Measurements from ENCODE around the gene PLEK. TPM values are rescaled to one million over a fixed set of nuclear protein-coding genes. Genes with fewer than 3 reads are reported as not detected.

Gene PLEK
- total and polyA plus RNA-seq, 10 of the 15 experiments (the other 5 are each of a cell fraction or from before 2014, with no cell fraction given) = 229 to 804 (median 362) TPM

DNA sequence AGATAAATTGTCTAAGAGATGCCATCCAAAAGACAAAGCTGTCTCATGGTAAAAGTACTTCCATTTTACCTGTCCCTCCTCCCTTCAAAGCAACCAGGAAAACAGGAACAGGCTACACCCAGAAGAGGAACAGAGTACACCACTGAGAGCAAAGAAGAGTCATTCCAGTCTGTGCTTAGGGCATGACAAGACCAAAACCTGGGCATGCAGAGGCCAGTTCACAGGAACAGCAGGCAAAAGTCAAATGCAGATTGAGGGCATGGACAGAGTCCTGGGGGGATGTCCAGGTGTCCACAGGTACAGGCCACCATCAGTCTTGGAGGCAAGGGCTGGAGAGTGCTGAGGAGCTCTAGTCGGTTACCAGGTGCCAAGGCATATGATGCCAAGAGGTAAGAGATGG is 23.7 kb downstream of the PLEK start (continued):
- TF ChIP-seq, protein P1, sequence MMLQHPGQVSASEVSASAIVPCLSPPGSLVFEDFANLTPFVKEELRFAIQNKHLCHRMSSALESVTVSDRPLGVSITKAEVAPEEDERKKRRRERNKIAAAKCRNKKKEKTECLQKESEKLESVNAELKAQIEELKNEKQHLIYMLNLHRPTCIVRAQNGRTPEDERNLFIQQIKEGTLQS (IDR thresholded peaks at IDR 0.05; ENCODE audit: borderline replicate concordance, extremely low read depth, low read depth, low read length) = no peak
- TF ChIP-seq SIN3A (IDR thresholded peaks at IDR 0.05; ENCODE audit: low read depth, low read length) (no peak), ETV6 (conservative IDR thresholded peaks at IDR 0.05 in 1 of 2, IDR thresholded peaks at IDR 0.05 in 1 of 2; ENCODE audit: borderline replicate concordance in 1 of 2, low read depth in 1 of 2) (peak in 1 of 2 experiments; percentile 80; a peak in 2 of 4 replicates), SREBF1 (IDR thresholded peaks at IDR 0.05; ENCODE audit: low read length) (no peak), ATF7 (IDR thresholded peaks at IDR 0.05; ENCODE audit: low read depth) (no peak), EED (IDR thresholded peaks at IDR 0.05; ENCODE audit: low read depth) (peak; percentile 86), IKZF2 (IDR thresholded peaks at IDR 0.05) (peak; percentile 77 to 82), KLF5 (IDR thresholded peaks at IDR 0.05; ENCODE audit: partially characterized antibody) (no peak), ZNF207 (IDR thresholded peaks at IDR 0.05; ENCODE audit: borderline replicate concordance) (no peak), JUNB (IDR thresholded peaks at IDR 0.05) (peak; percentile 62), KAT2A (conservative IDR thresholded peaks at IDR 0.05; ENCODE audit: control insufficient read depth, low read depth, low read length) (no peak), JUND (IDR thresholded peaks at IDR 0.05; ENCODE audit: low read depth, low read length) (no peak), ZZZ3 (IDR thresholded peaks at IDR 0.05; ENCODE audit: control insufficient read depth, insufficient read length, low read depth) (no peak), RUNX3 (IDR thresholded peaks at IDR 0.05; ENCODE audit: low read length) (peak; percentile 62; the same call in 1 of the 2 replicates)
- TF ChIP-seq, protein P2, sequence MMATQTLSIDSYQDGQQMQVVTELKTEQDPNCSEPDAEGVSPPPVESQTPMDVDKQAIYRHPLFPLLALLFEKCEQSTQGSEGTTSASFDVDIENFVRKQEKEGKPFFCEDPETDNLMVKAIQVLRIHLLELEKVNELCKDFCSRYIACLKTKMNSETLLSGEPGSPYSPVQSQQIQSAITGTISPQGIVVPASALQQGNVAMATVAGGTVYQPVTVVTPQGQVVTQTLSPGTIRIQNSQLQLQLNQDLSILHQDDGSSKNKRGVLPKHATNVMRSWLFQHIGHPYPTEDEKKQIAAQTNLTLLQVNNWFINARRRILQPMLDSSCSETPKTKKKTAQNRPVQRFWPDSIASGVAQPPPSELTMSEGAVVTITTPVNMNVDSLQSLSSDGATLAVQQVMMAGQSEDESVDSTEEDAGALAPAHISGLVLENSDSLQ (IDR thresholded peaks at IDR 0.05) = no peak
- TF ChIP-seq, protein P3, sequence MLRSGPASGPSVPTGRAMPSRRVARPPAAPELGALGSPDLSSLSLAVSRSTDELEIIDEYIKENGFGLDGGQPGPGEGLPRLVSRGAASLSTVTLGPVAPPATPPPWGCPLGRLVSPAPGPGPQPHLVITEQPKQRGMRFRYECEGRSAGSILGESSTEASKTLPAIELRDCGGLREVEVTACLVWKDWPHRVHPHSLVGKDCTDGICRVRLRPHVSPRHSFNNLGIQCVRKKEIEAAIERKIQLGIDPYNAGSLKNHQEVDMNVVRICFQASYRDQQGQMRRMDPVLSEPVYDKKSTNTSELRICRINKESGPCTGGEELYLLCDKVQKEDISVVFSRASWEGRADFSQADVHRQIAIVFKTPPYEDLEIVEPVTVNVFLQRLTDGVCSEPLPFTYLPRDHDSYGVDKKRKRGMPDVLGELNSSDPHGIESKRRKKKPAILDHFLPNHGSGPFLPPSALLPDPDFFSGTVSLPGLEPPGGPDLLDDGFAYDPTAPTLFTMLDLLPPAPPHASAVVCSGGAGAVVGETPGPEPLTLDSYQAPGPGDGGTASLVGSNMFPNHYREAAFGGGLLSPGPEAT (IDR thresholded peaks at IDR 0.05; ENCODE audit: low read depth) = no peak
- TF ChIP-seq, protein P4, sequence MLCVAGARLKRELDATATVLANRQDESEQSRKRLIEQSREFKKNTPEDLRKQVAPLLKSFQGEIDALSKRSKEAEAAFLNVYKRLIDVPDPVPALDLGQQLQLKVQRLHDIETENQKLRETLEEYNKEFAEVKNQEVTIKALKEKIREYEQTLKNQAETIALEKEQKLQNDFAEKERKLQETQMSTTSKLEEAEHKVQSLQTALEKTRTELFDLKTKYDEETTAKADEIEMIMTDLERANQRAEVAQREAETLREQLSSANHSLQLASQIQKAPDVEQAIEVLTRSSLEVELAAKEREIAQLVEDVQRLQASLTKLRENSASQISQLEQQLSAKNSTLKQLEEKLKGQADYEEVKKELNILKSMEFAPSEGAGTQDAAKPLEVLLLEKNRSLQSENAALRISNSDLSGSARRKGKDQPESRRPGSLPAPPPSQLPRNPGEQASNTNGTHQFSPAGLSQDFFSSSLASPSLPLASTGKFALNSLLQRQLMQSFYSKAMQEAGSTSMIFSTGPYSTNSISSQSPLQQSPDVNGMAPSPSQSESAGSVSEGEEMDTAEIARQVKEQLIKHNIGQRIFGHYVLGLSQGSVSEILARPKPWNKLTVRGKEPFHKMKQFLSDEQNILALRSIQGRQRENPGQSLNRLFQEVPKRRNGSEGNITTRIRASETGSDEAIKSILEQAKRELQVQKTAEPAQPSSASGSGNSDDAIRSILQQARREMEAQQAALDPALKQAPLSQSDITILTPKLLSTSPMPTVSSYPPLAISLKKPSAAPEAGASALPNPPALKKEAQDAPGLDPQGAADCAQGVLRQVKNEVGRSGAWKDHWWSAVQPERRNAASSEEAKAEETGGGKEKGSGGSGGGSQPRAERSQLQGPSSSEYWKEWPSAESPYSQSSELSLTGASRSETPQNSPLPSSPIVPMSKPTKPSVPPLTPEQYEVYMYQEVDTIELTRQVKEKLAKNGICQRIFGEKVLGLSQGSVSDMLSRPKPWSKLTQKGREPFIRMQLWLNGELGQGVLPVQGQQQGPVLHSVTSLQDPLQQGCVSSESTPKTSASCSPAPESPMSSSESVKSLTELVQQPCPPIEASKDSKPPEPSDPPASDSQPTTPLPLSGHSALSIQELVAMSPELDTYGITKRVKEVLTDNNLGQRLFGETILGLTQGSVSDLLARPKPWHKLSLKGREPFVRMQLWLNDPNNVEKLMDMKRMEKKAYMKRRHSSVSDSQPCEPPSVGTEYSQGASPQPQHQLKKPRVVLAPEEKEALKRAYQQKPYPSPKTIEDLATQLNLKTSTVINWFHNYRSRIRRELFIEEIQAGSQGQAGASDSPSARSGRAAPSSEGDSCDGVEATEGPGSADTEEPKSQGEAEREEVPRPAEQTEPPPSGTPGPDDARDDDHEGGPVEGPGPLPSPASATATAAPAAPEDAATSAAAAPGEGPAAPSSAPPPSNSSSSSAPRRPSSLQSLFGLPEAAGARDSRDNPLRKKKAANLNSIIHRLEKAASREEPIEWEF (IDR thresholded peaks at IDR 0.05; ENCODE audit: insufficient replicate concordance, low read depth, low read length) = no peak
- TF ChIP-seq, protein P5, sequence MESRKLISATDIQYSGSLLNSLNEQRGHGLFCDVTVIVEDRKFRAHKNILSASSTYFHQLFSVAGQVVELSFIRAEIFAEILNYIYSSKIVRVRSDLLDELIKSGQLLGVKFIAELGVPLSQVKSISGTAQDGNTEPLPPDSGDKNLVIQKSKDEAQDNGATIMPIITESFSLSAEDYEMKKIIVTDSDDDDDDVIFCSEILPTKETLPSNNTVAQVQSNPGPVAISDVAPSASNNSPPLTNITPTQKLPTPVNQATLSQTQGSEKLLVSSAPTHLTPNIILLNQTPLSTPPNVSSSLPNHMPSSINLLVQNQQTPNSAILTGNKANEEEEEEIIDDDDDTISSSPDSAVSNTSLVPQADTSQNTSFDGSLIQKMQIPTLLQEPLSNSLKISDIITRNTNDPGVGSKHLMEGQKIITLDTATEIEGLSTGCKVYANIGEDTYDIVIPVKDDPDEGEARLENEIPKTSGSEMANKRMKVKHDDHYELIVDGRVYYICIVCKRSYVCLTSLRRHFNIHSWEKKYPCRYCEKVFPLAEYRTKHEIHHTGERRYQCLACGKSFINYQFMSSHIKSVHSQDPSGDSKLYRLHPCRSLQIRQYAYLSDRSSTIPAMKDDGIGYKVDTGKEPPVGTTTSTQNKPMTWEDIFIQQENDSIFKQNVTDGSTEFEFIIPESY (IDR thresholded peaks at IDR 0.05) = no peak
- TF ChIP-seq, protein P6, sequence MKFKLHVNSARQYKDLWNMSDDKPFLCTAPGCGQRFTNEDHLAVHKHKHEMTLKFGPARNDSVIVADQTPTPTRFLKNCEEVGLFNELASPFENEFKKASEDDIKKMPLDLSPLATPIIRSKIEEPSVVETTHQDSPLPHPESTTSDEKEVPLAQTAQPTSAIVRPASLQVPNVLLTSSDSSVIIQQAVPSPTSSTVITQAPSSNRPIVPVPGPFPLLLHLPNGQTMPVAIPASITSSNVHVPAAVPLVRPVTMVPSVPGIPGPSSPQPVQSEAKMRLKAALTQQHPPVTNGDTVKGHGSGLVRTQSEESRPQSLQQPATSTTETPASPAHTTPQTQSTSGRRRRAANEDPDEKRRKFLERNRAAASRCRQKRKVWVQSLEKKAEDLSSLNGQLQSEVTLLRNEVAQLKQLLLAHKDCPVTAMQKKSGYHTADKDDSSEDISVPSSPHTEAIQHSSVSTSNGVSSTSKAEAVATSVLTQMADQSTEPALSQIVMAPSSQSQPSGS (IDR thresholded peaks at IDR 0.05; ENCODE audit: low read length) = no peak

Measured in GM12878 (cell line).